Hematopoietic multipotent progenitor cell treated with erythropoietin and hydrocortisone succinate and interleukin-3 and kit ligand, for 17 days (in vitro differentiated cells): Measurements from ENCODE around the gene UROC1.

Experiments used
- DNase-seq: peaks from one replicate; pipeline ENCODE4 v3.0.0-alpha.2; 2015; ENCODE audit warnings: low spot score

The UROC1 gene

GRCh38 chr3:126530171-126531050 lies 12.8 kb upstream of the UROC1 start:
- DNase-seq = no peak

GRCh38 chr3:126529585-126530170 lies 12.1 kb upstream of the UROC1 start:
- DNase-seq = no peak

- DNase-seq = no peak
Measured at GRCh38 chr3:126528800-126529541, 11.4 kb upstream of the UROC1 start.

- no peak for DNase-seq
Measured at GRCh38 chr3:126528419-126528799, 10.8 kb upstream of the UROC1 start.

- DNase-seq = no peak
Measured at GRCh38 chr3:126527455-126528211, 10.1 kb upstream of the UROC1 start.

GRCh38 chr3:126527006-126527405 lies 9.4 kb upstream of the UROC1 start:
- no peak for DNase-seq

- DNase-seq = no peak
Measured at GRCh38 chr3:126526668-126527005, 9.1 kb upstream of the UROC1 start.

- DNase-seq = no peak
Measured at GRCh38 chr3:126525853-126526667, 8.5 kb upstream of the UROC1 start.

- DNase-seq = no peak
Measured at GRCh38 chr3:126525091-126525852, 7.7 kb upstream of the UROC1 start.

- DNase-seq = no peak
Measured at GRCh38 chr3:126524429-126524988, 6.9 kb upstream of the UROC1 start.

GRCh38 chr3:126523745-126524428 lies 6.3 kb upstream of the UROC1 start, which contains the start of gene CHST13:
Gene CHST13 (plus strand): TSS chr3:126524155. CDS start chr3:126524333, 178 bp downstream.
- DNase-seq = no peak

- DNase-seq = peak; percentile 66
Measured at GRCh38 chr3:126522363-126522788, 4.8 kb upstream of the UROC1 start.

GRCh38 chr3:126521122-126521891 lies 3.7 kb upstream of the UROC1 start:
- no peak for DNase-seq

- no peak for DNase-seq
Measured at GRCh38 chr3:126519506-126520455, 2.2 kb upstream of the UROC1 start.

- DNase-seq = no peak
Measured at GRCh38 chr3:126518779-126519177, 1.2 kb upstream of the UROC1 start.

GRCh38 chr3:126517986-126518778 lies 609 bp upstream of the UROC1 start:
- DNase-seq = no peak

GRCh38 chr3:126516936-126517290 lies 660 bp downstream of the UROC1 start:
- DNase-seq = no peak
